Large intestine (tissue), 3 donors: ENCODE measurements around the gene RPL22. TPM values are rescaled to one million over a fixed set of nuclear protein-coding genes. Genes with fewer than 3 reads are reported as not detected.

Source experiments
- DNase-seq, 2 donors: peaks; one replicate each; pipeline versions ENCODE4 v3.0.0 to v3.0.0-alpha.2; 2013
- H3K27ac ChIP-seq: one replicate; pipeline ENCODE4 v1.5.1; 2013; ENCODE audit warnings: low read length
- H3K27me3 ChIP-seq: 2 replicates; pipeline ENCODE4 v1.6.1; 2013; ENCODE audit warnings: low read length; ENCODE audit not compliant: control insufficient read depth, insufficient read depth
- H3K36me3 ChIP-seq: 2 replicates; pipeline ENCODE4 v1.6.1; 2013; ENCODE audit warnings: low read length; ENCODE audit not compliant: control insufficient read depth, insufficient read depth
- H3K4me1 ChIP-seq: one replicate; pipeline ENCODE4 v1.6.1; 2013; ENCODE audit warnings: low read length; ENCODE audit not compliant: control insufficient read depth, insufficient read depth
- H3K4me3 ChIP-seq: one replicate; pipeline ENCODE4 v1.5.1; 2013; ENCODE audit warnings: low read length
- H3K9me3 ChIP-seq: one replicate; pipeline ENCODE4 v1.6.1; 2013; ENCODE audit warnings: mild to moderate bottlenecking, low read depth, low read length, moderate library complexity; ENCODE audit not compliant: control insufficient read depth
- WGBS: methylation state at CpG from one replicate; pipeline ENCODE4 v1.1.5; 2013; ENCODE audit warnings: low lambda C conversion rate; ENCODE audit not compliant: insufficient coverage; 5-methylcytosine and 5-hydroxymethylcytosine counted together
- polyA plus RNA-seq: library from polyadenylated mRNA; unstranded; fragments of 120-200 nt; gene quantifications from one replicate; pipeline ENCODE4 v1.2.1, GENCODE V29; 2013

RPL22 gene
- polyA plus RNA-seq, 1 donor = 1,131 TPM

GRCh38 chr1:6184083-6184783 is 15.2 kb downstream of the RPL22 start:
- Histone ChIP-seq H3K36me3 (peaks cover 28% of the 10 kb centered on the region), H3K9me3 (no peaks in the 10 kb centered on the region), H3K27ac (no peak overlapping the region), H3K27me3 (peaks cover 18% of the 10 kb centered on the region), H3K4me3 (no peak overlapping the region), H3K4me1 (peaks cover 4% of the 10 kb centered on the region)
- WGBS = 92% methylated on average over 2 of the region's 13 CpGs
- no peak for DNase-seq

GRCh38 chr1:6183520-6183989 is 15.8 kb downstream of the RPL22 start:
- DNase-seq = no peak
- Histone ChIP-seq H3K27ac (no peak overlapping the region), H3K4me1 (peaks cover 4% of the 10 kb centered on the region), H3K27me3 (peaks cover 24% of the 10 kb centered on the region), H3K36me3 (peaks cover 23% of the 10 kb centered on the region), H3K9me3 (no peaks in the 10 kb centered on the region), H3K4me3 (no peak overlapping the region)
- WGBS = no CpG with 5 or more reads among the region's 6 CpGs

DNA sequence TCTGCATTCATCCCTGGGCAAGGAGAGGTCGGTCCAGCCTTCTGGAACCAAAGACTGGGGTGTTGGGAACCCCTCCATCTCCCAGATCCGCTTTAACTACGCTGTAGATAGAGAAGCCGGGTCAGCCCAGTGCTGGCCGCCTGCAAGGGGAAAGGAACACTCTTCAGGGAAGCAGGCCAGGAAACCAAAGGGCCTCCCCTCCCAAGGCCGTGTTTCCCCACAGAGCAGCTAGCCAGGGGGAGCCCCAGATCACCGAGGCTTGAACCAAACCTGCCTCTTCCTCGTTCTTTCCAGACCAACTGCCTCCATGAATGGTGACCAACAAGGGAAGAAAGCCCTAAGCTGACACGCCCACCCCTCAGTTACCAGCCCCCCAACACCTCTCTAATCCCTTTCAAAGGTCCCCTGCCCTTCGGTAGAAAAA is 18.0 kb downstream of the RPL22 start:
- Histone ChIP-seq H3K27me3 (peaks cover 46% of the 10 kb centered on the region), H3K4me3 (no peak overlapping the region), H3K4me1 (peaks cover 4% of the 10 kb centered on the region), H3K27ac (no peak overlapping the region), H3K36me3 (peaks cover 12% of the 10 kb centered on the region), H3K9me3 (no peaks in the 10 kb centered on the region)
- WGBS = 20% methylated on average over 1 of the region's 10 CpGs
- no peak for DNase-seq

- no CpG with 5 or more reads among the region's 36 CpGs for WGBS
- no peaks in the 10 kb centered on the region for H3K9me3 ChIP-seq
- no peak overlapping the region for H3K27ac ChIP-seq
- H3K27me3 ChIP-seq = peaks cover 50% of the 10 kb centered on the region
- H3K36me3 ChIP-seq = peaks cover 8% of the 10 kb centered on the region
- no peak overlapping the region for H3K4me3 ChIP-seq
- peaks cover 4% of the 10 kb centered on the region for H3K4me1 ChIP-seq
- no peak for DNase-seq
Observed at GRCh38 chr1:6180707-6181311, 18.6 kb downstream of the RPL22 start.

GRCh38 chr1:6180268-6180706 is 19.1 kb downstream of the RPL22 start, which contains the start of gene CHD5:
Gene CHD5, minus strand, starts transcription at chr1:6180321. Its CDS starts 298 bp downstream, at chr1:6180023.
- WGBS = no CpG with 5 or more reads among the region's 57 CpGs
- peaks cover 50% of the 10 kb centered on the region for H3K27me3 ChIP-seq
- peaks cover 4% of the 10 kb centered on the region for H3K4me1 ChIP-seq
- H3K27ac ChIP-seq = no peak within 1 kb of the TSS
- H3K36me3 ChIP-seq = peaks cover 3% of the 10 kb centered on the region
- peaks cover 3% of the 10 kb centered on the region for H3K9me3 ChIP-seq
- no peak for DNase-seq
- no peak within 1 kb of the TSS for H3K4me3 ChIP-seq

- DNase-seq = no peak
- WGBS = no CpG with 5 or more reads among the region's 92 CpGs
- H3K27me3 ChIP-seq = peaks cover 50% of the 10 kb centered on the region
- H3K4me1 ChIP-seq = peaks cover 4% of the 10 kb centered on the region
- H3K36me3 ChIP-seq = peaks cover 3% of the 10 kb centered on the region
- no peak overlapping the region for H3K4me3 ChIP-seq
- no peak overlapping the region for H3K27ac ChIP-seq
- H3K9me3 ChIP-seq = peaks cover 7% of the 10 kb centered on the region
Observed at GRCh38 chr1:6179564-6180175, 19.7 kb downstream of the RPL22 start.

DNA sequence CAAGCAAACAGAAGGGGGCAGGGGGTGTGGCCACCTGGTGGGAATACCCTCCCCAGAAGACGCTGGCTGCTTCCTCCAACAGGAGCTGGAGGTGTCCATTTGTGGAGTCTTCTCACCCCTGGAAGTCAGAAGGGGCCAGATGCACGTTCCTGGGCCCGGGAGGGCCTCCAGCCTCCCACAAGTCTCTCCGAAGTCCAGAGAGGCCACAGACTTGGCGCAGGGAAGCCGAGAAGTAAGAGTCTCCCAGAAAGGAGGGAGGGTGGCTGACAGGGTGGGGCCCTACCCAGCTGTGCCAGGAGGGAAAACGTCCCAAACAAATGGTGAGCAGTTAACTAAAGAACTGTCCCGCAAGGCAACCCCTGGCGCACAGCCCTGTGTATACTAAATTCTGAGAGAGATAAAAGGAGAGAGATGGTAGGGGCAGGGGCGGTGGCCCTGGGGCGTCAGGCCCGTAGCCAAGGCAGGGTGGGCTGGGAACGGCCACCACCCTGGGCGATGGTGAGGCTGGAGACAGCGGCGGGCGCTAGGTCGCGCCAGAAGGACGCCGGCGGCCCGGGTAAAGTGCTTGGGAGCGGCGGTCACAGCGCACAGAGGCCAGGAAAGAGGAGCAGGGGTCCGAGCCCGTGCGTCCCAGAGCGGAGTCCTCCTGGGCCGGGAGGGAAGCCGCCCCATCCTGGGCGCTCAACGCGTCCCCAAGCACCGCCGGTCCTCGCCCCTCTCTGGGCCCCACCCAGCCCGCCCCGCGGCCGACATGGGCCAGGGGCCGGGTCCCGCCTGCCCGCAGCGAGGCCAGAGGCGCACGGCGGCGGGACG is 20.4 kb downstream of the RPL22 start:
- H3K36me3 ChIP-seq = no peaks in the 10 kb centered on the region

GRCh38 chr1:6177681-6178380 is 21.6 kb downstream of the RPL22 start:
- Histone ChIP-seq H3K4me3 (no peak overlapping the region), H3K9me3 (peaks cover 7% of the 10 kb centered on the region), H3K27ac (no peak overlapping the region), H3K4me1 (peaks cover 4% of the 10 kb centered on the region), H3K36me3 (no peaks in the 10 kb centered on the region), H3K27me3 (peaks cover 50% of the 10 kb centered on the region)
- no peak for DNase-seq
- no CpG with 5 or more reads among the region's 18 CpGs for WGBS

More for the DNA sequence above, 20.4 kb downstream of the RPL22 start:
- Histone ChIP-seq H3K4me3 (no peak overlapping the region), H3K27ac (no peak overlapping the region), H3K27me3 (peaks cover 50% of the 10 kb centered on the region), H3K9me3 (peaks cover 7% of the 10 kb centered on the region), H3K4me1 (peaks cover 4% of the 10 kb centered on the region)
- DNase-seq = no peak
- no CpG with 5 or more reads among the region's 51 CpGs for WGBS

DNA sequence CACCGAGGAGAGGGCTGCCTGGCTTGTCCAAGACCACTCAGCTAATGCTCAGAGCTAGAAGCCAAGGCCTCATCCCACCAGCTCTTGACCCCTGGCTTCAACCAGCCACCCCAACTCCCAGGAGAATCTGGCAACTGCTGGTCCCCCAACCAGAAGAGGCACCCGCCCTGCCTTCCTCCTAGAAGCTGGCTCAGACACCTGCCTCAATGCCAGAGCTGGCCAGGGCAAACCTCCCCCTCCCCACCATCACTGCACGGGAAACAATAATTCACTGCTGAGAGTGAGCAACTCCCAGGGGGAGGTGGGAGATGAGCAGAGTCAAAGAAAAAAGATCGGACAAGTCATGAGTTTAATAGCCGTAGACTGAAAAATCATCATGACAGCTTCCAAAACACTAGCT is 22.6 kb downstream of the RPL22 start:
- WGBS = no CpG with 5 or more reads among the region's 5 CpGs
- Histone ChIP-seq H3K4me1 (peaks cover 4% of the 10 kb centered on the region), H3K27ac (no peak overlapping the region), H3K9me3 (peaks cover 7% of the 10 kb centered on the region), H3K4me3 (no peak overlapping the region), H3K27me3 (peaks cover 53% of the 10 kb centered on the region), H3K36me3 (no peaks in the 10 kb centered on the region)
- no peak for DNase-seq
